22Rv1 (cell line): Measurements from ENCODE around the gene SLC7A5.

Source experiments
- H3K27ac ChIP-seq: fragments of 450-650 bp; 2 replicates; pipeline ENCODE4 v1.5.1; 2017
- CTCF ChIP-seq: fragments of 450-650 bp; IDR thresholded peaks from 2 replicates; pipeline ENCODE4 v1.5.1; 2017; ENCODE audit warnings: mild to moderate bottlenecking
- ZFX ChIP-seq: fragments of 450-650 bp; IDR thresholded peaks from 2 replicates; pipeline ENCODE4 v1.6.1; 2017; ENCODE audit warnings: antibody characterized with exemption, borderline replicate concordance

SLC7A5 gene

DNA sequence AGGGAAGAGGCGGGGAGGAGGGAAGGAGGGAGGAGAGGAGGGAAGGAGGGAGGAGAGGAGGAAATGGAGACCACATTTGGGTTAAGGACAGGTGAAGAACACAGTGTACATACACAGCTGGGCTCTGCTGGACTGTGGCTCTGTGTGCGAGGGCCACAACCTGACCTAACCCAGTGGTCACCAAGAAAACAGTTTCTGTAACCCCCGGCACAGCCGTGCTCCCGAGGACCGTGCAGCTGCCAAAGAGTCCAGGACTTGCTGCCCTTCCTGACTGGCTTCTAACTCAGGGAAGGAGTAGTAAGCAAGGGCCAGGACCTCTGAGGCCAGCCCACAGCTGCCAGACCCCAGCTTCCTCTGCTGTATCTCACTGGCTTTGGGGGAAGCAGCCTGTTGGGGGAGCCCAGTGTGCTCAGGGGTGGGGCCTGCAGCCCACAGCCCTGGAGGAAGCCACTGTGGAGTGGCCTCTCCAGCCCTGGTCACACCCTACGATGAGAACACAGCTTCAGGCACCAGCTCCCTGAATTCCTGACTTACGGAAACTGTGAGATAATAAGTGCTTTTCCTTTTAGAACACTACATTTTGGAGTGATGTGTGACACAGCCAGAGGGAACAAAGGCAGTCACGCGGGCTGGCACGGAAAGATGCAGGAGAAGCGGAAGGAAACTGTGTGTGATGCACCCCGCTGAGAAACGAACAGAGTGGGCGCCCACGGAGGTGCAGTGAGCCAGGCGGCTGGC, 32.3 kb downstream of the SLC7A5 start:
- no peak overlapping the region for H3K27ac ChIP-seq
- TF ChIP-seq ZFX, result no peak
- TF ChIP-seq CTCF, result no peak

DNA sequence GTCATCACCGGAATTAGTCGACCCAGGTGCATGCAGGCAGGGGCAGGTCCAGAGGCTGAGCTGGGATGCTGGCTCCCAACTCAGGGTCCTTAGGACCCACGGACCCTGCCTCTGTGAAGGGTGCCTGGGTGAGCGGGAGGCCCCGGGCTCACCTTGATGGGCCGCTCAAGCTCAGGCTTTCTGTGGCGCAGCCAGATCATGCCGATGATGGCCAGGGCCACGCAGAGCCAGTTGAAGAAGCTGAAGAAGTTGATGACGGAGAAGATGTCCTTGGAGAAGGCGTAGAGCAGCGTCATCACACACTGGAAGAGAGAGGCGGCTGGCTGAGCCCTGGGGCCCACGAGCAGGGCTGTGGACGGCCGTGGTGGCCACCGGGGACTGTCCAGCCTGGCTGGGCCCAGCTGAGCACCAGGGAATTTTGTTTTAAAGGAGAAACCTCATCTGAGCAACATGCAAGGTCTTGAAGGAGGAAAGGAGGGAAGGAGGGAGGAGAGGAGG, 32.9 kb downstream of the SLC7A5 start:
- no peak overlapping the region for H3K27ac ChIP-seq
- TF ChIP-seq CTCF (no peak), ZFX (no peak)

- no peak overlapping the region for H3K27ac ChIP-seq
- TF ChIP-seq CTCF, result no peak
- TF ChIP-seq ZFX, result no peak
Observed at GRCh38 chr16:87835882-87836331, 33.4 kb downstream of the SLC7A5 start.

GRCh38 chr16:87834668-87835473, 34.4 kb downstream of the SLC7A5 start:
- TF ChIP-seq CTCF (no peak), ZFX (no peak)
- H3K27ac ChIP-seq, result no peak overlapping the region

GRCh38 chr16:87834005-87834667, 35.2 kb downstream of the SLC7A5 start:
- TF ChIP-seq CTCF (no peak), ZFX (no peak)

DNA sequence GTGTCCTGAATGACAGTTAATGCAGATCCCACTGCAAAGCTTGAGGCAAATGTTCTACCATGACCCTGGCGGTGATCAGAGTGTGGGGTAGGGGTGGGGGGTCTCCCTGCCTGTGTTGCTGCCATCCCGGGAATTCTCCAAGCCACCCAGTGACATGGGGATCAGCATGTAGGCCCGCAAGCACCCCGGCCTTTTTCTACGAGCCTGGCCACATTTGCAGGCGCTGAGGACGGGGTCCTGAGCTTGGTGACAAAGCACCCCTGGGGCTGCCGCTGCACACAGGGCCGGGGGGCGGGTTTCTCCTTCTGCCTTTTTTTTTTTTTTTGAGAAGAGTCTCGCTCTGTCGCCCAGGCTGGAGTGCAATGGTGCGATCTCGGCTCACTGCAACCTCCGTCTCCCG, 35.8 kb downstream of the SLC7A5 start:
- TF ChIP-seq ZFX, result no peak
- TF ChIP-seq CTCF, result no peak
- H3K27ac ChIP-seq, result no peak overlapping the region

More at GRCh38 chr16:87834005-87834667, 35.2 kb downstream of the SLC7A5 start:
- H3K27ac ChIP-seq, result no peak overlapping the region
